DMS153 (cell line): ENCODE data around the gene PSMC6.

Experiments used
- DNase-seq: peaks from one replicate; lab custom pipeline; 2025; lab: John Stamatoyannopoulos, UW

Gene PSMC6

DNA sequence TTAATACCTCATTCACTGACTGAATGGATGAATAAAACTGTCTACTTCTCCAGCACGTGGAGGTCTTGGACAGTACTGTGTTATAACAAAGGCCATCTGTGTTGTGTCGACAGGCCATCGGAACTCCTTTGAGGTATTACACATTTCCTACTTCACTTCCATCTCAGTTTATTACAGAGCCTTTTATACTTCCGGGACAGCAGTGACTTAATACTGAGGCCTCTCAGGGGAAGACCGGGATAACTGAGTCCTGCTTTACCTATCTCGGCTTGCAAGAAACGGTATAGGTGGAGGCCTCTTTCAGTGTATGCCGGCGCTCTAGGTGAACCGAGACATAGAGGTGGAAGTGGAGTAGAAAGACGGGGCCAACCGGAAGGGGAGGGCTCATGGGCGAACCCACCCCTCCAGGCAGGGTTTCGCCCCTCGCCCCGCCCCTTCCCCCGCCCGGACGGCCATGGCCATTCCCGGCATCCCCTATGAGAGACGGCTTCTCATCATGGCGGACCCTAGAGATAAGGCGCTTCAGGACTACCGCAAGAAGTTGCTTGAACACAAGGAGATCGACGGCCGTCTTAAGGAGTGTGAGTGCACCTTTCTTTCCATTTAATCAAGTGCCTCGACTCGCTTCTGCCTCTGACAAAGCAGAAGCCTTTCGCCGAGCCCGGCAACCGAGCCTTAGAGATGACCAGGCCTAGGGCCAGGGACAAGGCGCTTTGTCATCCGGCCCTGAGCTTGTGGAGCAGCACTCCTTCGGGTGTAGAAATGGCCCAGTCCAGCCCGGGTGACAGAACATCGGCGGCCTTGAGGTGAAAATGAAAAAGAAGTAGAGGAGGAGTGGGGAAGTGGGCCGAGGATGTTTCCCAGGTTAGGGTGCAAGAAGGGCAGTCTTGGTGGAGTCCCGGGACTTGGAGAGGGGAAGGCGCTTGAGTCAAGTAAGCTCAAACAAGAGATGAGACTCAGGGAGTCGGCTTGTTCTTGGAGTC is at the start of gene PSMC6:
Gene PSMC6 (plus strand): TSS at position 477 of the 983 bp plus-strand sequence. CDS start 20 bp downstream, at position 497.
- DNase-seq = peak; percentile 86

DNA sequence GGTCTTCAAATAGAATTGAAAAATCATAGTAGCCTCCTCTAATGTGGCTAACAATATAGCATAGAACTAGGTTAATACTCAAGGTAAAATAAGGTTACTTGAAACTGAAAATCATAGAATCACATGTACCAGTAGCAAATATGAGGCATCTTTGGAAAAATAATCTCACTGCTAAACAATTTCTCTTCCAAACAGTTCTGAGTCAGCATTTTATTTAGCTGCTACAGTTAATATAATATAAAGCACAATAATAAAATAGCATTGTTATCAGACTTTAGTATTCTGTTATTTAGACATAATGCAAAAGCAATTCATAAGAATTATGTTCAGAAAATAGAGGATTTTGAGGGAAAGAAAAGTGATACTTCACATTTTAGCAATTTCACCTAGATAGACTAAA is 46.7 kb upstream of the PSMC6 start:
- DNase-seq = no peak

GRCh38 chr14:52660832-52661231 is 46.2 kb upstream of the PSMC6 start:
- DNase-seq = no peak

- no peak for DNase-seq
These were observed 45.7 kb upstream of the PSMC6 start for GRCh38 chr14:52661314-52661713.

- no peak for DNase-seq
These were observed 43.1 kb upstream of the PSMC6 start for GRCh38 chr14:52663850-52664249.

DNA sequence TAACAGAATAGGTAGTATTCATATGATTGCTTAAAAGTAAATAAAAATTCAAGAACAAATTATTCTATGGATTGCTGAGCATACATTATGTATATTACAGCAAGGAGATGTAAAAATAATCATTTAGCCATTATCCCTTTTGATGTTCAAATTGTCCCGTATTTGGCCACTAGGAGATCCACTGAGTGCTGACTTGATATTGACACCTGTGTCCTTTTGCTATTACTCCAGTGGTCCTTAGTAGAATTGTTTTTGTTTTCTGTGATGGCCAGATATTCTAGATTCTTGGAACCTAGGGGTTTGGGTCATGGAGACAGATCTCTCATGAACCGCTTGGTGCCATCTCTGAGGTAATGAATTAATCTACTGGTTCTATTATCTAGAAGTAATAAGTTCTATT is 28.4 kb upstream of the PSMC6 start:
- DNase-seq = no peak

DNA sequence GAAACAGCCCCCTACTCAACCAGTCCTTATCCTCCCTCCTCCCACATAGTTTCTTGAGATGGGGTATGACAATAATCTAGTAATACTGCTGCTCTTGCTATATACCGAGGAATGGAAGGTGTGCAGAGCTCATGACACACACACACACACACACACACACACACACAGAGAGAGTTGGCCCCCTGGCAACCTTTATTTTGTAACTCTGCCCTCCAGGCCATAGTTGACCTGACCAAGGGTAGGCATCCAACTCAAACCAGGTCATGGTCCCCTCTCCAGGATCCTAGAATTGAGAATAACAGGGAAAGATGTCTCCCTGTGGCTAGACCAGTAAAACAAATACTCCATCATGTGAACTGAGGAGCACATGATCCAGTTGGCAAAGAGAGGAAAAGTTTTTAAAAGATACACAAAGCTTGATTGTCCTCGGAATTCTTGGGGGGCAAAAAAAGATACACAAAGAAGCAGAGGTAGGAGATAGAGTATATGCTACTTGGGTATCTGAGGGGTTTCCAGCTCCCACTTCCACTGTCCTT is 22.9 kb upstream of the PSMC6 start:
- no peak for DNase-seq

GRCh38 chr14:52686176-52686575 is 20.8 kb upstream of the PSMC6 start:
- DNase-seq = no peak

- DNase-seq = no peak
These were observed 15.8 kb upstream of the PSMC6 start for GRCh38 chr14:52690983-52691760.

DNA sequence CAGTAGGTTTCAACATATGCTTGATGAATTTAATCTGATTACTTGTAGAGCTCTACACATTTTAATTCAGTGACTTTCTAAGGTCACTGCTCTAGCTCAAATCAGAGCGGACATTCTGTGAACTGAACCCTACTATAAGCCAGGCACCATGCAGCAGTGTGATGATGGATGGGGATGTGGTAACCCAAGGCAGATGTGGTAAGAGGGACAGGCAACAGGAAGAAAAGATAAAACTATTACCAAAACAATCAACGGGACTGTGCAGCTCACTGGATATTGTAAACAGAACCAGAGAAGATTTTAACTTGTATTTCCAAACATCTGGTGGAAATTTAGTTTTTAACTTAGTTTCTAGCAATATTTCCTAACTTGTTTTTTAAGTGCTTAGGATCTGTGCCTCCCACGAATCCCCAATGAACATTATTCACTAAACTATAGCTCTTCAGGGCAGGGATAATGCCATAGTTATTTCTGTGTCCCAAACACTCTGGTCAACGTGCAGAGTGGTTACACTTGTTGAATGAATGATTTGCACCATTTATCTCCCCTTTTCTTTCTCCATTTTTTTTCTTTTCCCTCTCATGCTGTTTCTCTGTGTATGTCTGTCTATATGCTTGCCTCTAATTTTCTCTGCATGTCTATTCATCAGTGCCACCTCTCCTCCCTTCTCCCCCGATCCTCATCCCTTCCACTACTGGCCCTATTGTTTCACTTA is 14.6 kb upstream of the PSMC6 start:
- no peak for DNase-seq

DNA sequence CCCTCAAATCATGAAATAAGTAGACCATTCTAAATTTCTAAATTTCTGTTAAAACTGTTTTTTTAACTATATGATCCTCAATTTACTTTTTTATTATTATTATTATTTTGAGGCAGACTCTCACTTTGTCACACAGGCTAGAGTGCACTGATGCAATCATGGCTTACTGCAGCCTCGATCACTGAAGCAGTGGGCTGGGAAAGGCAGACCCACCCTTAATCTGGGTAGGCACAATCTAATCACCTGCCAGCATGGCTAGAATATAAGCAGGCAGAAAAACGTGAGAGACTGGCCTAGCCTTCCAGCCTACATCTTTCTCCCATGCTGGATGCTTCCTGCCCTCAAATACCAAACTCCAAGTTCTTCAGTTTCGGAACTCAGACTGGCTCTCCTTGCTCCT is 14.0 kb upstream of the PSMC6 start:
- DNase-seq = no peak

DNA sequence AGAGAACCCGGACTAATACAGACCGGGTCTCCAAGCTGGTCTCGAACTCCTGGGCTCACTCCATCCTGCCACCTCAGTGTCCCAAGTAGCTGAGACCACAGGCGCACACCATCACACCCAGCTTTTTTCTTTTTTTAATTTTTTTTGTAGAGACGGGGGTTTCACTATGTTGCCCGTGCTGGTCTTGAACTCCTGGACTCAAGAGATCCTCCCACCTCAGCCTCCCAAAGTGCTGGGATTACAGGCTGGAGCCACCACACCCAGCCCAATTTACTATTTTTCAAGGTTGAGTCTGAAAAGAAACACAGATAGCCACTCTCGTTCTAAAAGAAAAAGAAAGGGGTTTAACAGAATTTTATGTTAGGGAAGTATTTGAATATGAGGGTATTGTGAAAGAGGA is 13.5 kb upstream of the PSMC6 start:
- DNase-seq = no peak

- DNase-seq = peak; percentile 21
These were observed 12.1 kb upstream of the PSMC6 start for GRCh38 chr14:52694761-52695480.

GRCh38 chr14:52695481-52696091 is 11.4 kb upstream of the PSMC6 start, which contains the start of gene ERO1A:
Gene ERO1A, minus strand, starts transcription at chr14:52695558. Its CDS starts 77 bp downstream, at chr14:52695481.
- DNase-seq = peak; percentile 69

- peak; percentile 65 for DNase-seq
These were observed 6.3 kb upstream of the PSMC6 start for GRCh38 chr14:52700701-52701172.

DNA sequence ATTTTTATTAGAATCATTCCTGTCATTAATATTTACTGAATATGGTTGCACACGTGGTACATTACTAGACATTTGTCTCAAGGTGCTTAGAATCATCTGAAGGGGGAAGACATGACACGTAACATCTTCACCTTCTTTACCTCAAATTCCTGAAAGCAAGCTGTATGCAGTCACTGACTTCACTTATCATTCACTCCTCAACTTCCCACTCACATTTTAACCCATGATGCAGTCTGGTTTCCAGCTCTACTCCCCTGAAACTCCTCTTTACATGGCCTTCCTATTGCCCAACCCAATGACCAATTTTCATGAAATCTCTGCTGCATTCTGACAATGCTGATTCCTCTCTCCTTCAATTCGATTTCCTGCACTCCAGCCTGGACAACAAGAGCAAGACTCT is 5.8 kb upstream of the PSMC6 start:
- no peak for DNase-seq

- no peak for DNase-seq
These were observed 3.8 kb upstream of the PSMC6 start for GRCh38 chr14:52703225-52703624.

DNA sequence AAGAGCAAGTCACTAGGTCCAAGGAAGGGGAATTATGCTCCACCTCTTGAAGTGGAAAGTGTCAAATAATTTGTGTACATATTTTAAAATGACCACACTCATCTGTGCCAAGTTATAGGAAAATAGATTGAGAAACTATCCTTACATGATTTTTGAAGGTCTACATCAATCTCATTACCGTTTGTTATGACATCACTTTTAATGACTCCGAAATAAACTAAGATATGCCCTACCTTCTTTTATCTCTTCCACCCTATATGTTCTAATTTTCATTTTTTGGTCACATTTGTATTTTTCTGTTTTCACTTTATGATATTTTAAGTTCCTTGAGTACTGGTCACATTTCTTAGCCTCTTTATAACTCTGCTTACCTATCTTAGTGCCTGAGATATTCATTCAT is 3.3 kb upstream of the PSMC6 start:
- DNase-seq = no peak

- DNase-seq = no peak
These were observed 714 bp upstream of the PSMC6 start for GRCh38 chr14:52706286-52706685.

DNA sequence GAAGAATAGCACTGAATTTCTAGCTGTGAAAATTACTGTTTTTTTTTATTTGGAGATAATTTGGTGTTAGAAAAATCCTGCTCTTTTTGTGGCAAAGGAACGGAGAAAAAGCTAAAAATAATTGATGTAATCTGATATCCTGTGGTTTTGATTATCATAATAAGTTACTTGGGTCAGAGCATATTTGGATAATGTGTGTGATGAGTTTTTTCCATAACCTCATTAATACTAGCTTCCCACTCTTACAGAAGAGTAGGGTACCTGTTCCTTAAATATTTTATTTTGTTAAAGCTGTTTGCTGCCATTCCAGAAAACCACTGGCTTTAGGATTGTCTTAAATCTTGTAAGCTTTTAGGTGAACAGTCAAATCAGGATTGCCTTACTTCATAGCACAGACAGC is 4.7 kb downstream of the PSMC6 start:
- DNase-seq = no peak

- DNase-seq = no peak
These were observed 9.2 kb downstream of the PSMC6 start for GRCh38 chr14:52716155-52716554.
